Gastroesophageal sphincter (tissue), 3 donors: ENCODE measurements around the gene CAPN2.

Source experiments
- EP300 ChIP-seq: sonication (generic); formaldehyde crosslinking; IDR thresholded peaks from one replicate; pipeline ENCODE4 v1.6.1; 2017; ENCODE audit warnings: antibody characterized with exemption, mild to moderate bottlenecking
- TF ChIP-seq, protein P1 (sequence below), 4 experiments: fragments of 200-600 bp in 2 of 4; fragments of 450-650 bp in 2 of 4; sonication (generic) in 1 of 4; IDR thresholded peaks; one replicate each; pipeline ENCODE4 v1.5.1; 2017 to 2019; ENCODE audit warnings: antibody characterized with exemption in 4 of 4, mild to moderate bottlenecking in 2 of 4, moderate library complexity in 2 of 4

DNA sequence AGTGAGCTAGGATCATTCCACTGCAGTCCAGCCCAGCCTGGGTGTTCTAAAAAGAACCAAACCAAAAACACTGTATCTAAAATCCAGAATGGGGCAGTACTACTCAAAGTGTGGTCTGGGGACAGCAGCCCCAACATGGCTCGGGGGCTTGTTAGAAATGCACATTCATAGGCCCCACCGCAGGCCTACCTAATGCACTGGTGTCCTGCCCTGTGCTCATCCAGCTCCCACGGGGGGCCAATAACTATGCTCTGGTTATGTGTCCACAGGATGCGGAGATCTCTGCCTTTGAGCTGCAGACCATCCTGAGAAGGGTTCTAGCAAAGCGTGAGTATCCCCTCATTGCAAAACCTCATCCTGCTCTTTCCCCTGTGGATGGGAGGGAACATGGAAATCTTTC lies 51.5 kb downstream of the CAPN2 start:
- TF ChIP-seq, protein P1, sequence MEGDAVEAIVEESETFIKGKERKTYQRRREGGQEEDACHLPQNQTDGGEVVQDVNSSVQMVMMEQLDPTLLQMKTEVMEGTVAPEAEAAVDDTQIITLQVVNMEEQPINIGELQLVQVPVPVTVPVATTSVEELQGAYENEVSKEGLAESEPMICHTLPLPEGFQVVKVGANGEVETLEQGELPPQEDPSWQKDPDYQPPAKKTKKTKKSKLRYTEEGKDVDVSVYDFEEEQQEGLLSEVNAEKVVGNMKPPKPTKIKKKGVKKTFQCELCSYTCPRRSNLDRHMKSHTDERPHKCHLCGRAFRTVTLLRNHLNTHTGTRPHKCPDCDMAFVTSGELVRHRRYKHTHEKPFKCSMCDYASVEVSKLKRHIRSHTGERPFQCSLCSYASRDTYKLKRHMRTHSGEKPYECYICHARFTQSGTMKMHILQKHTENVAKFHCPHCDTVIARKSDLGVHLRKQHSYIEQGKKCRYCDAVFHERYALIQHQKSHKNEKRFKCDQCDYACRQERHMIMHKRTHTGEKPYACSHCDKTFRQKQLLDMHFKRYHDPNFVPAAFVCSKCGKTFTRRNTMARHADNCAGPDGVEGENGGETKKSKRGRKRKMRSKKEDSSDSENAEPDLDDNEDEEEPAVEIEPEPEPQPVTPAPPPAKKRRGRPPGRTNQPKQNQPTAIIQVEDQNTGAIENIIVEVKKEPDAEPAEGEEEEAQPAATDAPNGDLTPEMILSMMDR (IDR thresholded peaks at IDR 0.05) = no peak
- no peak for TF ChIP-seq EP300
